NCI-H146 treated with DMSO at 0.1 percent for 48 hours (cell line): ENCODE results near the gene PSMG3.

ENCODE experiments used
- DNase-seq: peaks from one replicate; lab custom pipeline; 2025; ENCODE audit not compliant: unreplicated experiment; lab: John Stamatoyannopoulos, UW

PSMG3 gene

GRCh38 chr7:1559626-1560590 is 9.9 kb downstream of the PSMG3 start:
- no peak for DNase-seq

- DNase-seq: no peak
These were observed 10.8 kb downstream of the PSMG3 start for GRCh38 chr7:1558841-1559625.

DNA sequence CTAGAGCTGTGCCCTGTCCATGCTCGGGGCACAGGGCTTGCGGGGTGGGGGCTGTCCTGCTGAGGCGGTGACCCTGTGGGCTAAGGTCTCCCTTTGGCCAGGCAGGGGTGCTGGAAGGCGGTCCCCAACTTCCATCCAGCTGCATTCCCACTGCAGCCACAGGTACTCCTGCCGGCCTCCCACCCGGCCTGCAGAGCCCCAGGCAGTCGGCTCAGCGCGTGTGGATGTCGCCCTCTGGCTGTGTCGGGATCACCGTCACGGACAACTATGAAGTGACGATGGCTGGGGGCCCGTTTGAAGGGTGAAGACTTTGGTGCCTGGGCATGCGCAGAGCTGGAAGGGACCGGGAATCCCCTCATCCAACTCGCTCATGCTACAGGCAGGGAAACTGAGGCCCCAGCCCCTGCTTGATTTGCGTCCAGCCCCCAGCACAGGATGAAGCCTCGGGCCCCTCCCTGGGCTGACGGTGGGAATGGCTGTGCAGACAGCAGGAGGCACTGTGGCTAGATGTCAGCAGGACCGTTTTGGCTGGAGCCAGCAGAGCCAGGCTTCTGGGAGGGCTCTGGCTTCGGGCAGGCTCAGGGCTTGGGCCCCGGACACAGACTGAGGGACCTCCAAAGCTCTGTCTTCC is 11.5 kb downstream of the PSMG3 start:
- no peak for DNase-seq

DNA sequence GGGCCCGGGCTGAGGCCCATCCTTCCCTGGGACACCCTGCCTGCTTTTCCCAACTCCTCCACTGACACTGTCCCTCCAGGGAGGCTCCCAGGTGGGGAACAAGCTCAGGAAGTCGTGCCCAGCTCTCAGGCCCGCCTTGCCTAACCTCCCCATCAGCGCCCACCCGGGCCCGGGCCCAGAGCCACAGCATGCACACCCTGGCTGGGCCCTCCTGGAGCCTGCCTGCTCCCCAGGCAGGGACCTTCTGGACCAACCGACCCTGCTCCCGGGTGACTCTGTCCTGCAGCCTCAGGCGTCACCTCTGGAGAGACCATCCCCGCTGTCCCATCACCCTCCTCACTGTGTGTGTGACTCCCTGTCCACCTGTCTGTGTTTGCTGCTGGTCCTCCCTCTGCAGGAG is 12.1 kb downstream of the PSMG3 start:
- DNase-seq: no peak

DNA sequence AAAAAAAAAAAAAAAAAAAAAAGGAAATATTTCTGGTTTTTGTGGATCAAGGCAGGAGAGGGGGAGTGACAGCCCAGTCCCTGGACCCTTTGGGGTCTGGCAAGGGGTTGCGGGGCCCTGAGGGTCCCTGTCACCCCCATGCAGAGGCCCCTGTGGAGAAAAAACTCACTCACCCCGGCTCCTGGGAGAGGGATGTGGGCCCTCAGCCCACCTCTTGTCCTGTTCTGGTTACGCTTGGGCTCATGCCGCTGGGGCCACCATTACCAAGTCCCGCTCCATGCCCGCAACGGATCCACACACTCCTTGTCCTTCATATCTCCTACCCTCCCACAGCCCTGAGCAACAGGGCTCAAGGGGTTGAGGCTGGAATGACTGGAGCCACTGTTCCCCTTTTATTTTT is 12.8 kb downstream of the PSMG3 start:
- no peak for DNase-seq

DNA sequence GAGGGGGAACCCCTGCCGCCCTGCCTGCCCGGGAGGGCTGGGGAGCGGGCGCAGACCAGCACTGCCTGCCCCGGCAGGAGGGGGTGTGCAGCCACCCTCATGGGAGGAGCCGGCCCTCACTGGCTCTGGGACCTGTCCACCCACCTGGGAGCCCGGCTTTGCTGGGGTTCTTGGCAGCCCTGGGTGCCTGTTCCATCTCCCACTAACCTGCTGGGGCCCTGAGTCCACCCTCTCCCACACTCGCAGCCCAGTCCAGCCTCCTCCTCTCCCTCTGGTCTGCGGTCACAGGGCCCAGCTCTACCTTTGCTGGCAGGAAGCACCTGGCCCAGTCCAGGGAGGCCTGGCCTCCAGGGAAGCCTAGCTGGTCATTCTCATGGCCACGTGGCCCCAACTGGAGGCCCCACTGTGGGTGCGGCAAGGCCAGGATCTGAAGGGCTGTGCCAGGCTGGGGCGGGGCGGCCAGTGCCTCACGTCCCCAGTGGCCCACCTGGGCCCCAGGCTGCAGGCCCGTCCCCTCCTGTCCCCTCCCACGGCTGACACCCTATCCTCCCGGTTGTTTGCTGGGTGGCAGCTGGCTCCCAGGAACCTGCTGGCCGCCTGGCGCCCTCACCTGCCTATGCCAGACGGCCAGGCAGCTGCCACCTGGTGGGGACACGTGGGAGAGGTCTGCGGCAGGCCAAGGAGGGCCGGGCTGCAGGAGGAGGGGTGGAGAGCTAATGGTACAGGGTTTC is 13.9 kb downstream of the PSMG3 start, which contains the start of gene TMEM184A:
TMEM184A (minus strand) TSS at position 393 of the 731 bp plus-strand sequence. CDS start 721 bp downstream, outside the sequence.
- peak; percentile 91 for DNase-seq

DNA sequence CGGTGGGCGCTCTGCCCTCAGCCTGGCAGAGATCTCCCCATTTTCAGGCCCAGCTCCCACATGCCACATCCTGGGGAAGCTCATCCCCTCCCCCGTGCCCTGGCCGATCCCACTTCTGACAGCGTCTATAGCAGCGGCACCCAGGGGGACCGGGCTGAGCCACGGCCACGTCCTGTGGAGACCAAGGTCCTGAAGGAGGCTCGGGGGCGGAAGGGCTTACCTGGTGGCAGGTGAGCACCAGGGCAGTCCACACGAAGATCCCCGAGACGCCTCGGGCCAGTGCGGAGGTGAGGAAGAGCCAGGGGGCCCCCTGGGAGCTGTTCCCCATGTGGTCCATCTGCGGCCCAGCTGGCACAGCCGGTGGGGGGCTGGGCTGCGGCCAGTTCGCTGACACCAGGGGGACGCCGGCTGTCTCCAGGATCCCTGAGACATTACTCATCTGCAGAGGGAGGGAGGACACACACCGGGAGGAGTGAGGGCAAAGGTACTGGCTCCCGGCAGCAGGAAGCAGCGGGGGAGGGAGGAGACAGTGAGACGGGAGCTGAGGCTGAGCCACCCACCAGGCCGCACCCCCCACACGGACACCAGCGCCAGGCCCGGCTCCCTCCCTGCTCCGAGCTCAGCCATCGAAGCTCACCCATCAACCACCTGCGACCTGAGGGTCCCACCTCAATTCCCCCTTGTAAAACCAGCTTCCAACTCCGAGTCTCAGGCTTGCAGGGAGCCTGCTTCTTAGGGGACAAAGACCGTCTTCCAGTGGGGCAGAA is 14.6 kb downstream of the PSMG3 start:
- DNase-seq: peak; percentile 83

DNA sequence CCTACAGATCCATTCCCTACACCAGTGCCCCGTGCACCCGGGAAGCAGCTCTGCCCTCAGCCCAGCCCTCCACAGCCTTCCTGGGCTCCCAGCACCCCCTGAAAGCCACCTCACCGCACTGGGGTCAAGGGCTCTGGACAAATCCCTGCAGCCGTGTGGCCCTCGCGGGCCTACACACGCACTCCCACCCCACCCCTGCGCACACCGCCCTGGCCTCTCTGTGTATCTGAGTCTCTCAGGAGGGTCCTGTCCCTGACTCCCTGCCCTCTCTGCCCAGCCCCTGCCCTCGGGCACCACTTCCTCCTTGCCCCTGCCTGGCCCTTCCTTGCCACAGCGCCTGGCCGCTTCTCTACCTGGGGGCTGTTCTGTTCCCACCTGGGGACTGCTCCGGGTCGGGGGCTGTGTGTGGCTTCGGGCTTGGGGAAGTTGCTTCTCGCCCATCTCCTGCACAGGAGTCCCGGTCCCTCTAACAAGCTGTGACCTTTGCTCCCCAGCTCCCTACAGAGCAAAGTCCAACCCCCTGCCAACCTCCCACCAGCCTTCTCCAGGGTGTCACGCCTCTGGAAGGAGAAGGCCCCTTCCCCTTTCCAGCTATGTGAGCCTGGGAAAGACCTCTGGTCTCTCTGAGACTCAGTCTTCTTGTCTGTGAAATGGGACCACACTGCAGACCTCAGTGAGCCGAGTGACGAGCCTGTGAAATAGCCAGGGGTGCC is 15.3 kb downstream of the PSMG3 start:
- no peak for DNase-seq

GRCh38 chr7:1553512-1554210 is 16.2 kb downstream of the PSMG3 start:
- DNase-seq: no peak

GRCh38 chr7:1552200-1552599 is 17.6 kb downstream of the PSMG3 start:
- DNase-seq: no peak

DNA sequence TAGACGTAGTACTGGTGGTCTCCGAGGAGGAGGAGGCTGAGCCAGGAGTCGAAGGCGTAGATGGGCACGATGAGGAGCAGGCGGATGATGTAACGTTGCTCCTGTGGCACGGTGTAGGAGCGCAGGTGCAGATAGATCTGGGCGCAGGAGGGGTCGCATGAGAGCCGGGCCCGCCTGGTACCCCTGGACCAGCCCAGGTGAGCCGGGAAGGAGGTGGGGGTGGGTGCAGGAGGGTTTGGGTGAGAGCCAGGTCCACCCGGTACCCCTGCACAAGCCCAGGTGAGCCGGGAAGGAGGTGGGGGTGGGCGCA is 19.0 kb downstream of the PSMG3 start:
- DNase-seq: no peak

DNA sequence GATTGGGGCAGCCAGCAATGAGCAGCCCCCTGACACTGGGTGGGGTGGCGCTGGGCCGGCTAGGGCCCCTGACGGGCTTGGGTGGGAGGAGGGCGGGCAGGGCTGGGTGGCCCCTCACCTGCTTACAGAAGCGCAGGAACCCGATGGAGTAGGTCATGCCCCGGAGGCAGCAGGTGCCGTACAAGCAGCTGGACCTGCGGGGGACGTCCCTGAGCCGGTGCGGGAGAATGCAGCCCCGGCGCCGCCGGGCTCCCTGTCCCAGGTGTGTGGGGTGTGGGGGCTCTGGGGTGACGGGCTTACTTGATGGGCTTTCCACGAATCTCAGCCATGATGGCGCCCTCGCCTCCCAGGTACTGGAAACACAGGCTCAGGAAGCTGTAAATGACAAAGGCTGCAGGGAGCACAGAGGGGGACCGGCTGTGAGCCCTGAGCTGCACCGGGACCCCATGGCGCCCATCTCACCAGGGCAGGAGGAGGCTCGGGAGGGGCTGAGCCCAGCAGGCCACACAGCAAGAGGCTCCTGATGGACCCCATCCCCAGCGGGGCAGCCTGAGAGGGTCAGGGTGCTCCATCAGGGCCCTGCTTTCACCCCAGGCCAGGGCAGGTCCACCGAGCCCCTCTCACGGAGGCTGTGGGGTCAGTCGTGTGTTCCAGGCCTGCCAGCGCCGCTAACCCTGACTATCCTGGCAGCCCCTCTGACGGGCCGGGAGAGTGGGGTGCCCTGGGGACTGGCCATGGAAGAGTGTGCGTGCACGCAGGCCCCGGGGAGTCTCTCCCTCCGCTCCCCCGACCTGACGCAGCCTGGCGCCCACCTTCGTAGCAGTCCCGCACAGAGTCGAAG is 19.6 kb downstream of the PSMG3 start:
- DNase-seq: no peak

GRCh38 chr7:1549357-1550004 is 20.4 kb downstream of the PSMG3 start:
- DNase-seq: no peak

DNA sequence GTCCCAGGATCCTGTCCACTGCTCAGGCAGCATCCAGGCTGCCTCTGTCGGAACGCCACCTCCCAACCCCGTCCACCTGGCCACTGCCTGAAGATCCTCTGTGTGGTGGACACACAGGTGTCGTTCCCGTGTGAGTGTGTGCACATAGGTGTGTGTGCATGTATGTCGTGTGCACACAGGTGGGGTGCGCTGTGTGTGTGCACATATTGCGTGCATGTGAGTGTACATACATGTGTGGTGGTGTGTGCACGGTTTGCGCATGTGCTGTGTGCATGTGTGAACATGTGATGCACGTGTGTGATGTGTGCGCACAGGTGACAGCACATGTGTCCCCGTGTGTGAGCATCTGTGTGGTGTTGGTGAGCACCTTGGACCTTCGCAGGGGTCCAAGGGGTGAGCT is 20.9 kb downstream of the PSMG3 start:
- no peak for DNase-seq

DNA sequence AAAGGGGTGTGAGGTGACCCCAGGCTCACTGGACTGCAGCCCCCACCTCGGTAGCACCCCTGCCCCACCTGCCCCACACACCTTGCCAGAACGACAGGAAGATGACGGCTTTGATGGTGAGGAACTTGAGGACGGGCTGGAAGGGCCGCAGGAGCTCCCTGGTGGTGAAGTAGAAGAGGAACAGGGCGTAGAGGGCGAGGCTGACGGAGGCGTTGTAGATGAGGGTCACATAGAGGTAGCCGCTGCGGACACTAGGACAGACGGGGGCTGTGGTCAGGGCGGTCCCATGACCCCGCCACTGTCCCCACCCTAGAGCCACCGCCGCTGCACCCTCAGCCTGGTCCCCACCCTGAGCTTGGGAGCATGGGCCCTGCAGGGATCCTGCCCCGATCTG is 21.4 kb downstream of the PSMG3 start:
- no peak for DNase-seq

DNA sequence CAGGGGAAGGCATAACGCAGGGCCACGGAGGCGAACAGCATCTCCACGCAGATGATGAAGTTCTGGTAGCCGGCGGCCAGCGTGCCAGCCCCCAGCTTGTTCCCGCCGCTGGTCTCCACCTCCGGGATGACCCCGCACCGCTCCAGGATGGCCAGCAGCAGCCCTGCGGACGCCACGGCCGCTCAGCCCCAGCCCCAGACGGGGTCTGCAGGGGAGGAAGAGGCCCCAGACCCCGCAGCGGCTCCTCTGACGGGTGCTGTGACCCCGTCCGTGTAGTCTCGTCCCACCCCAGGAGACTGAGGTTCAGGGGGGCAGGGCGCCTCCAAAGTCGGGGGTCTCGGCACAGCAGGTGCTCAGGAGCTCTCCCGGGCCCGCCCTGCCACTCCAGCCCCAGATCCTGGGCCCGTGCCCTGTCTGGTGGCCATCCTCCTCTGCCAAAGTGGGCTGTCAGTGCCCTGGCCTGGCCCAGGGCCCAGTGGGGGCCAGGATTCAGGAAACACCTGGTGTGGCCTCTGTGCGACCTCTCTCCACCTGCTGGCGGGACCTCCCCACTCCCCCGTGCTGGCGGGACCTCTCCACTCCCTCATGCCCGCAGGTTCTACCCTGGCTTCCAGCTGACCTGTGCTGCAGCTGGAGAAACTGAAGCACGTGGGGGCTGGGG is 21.9 kb downstream of the PSMG3 start:
- no peak for DNase-seq
